ENCODE measurements around the gene SH3PXD2A.

The SH3PXD2A gene

GRCh38 chr10:103706762-103707161 lies 148.6 kb downstream of the SH3PXD2A start:
- Histone ChIP-seq H3K36me3 (ENCODE audit: control insufficient read depth in 2 of 2, insufficient read depth in 1 of 2, low read length in 2 of 2) (no peaks in the 10 kb centered on the region), H3K4me1 (ENCODE audit: control insufficient read depth, insufficient read depth, low read length) (no peaks in the 10 kb centered on the region), H3K4me3 (ENCODE audit: low read depth, low read length) (no peak overlapping the region), H3K9me3 (ENCODE audit: control insufficient read depth, insufficient read depth, low read depth, low read length) (no peaks in the 10 kb centered on the region), H3K27ac (ENCODE audit: extremely low read depth, low read depth, low read length) (no peak overlapping the region)
- ChIA-PET POLR2A (no interaction called here), CTCF (interaction anchor here (0.7 to 11.8 kb wide), 3 partner anchors 9 to 179 kb away, joined by 4 to 151 read pairs (median 4); no protein-coding TSS in a partner anchor)
- TF ChIP-seq ZBTB21 (tag by site-specific recombination; IDR thresholded peaks at IDR 0.05) (0 out of 2 replicates have a peak, but pooled peaks have one; percentile 19), ZNF2 (tag by site-specific recombination; IDR thresholded peaks at IDR 0.05) (no peak), ZNF184 (tag by site-specific recombination; IDR thresholded peaks at IDR 0.05) (no peak), IKZF3 (tag by site-specific recombination; IDR thresholded peaks at IDR 0.05) (no peak), ZNF580 (tag by site-specific recombination; IDR thresholded peaks at IDR 0.05) (no peak), ZNF629 (tag by site-specific recombination; IDR thresholded peaks at IDR 0.05) (0 out of 2 replicates have a peak, but pooled peaks have one; percentile 26)
- TF ChIP-seq, protein P1, sequence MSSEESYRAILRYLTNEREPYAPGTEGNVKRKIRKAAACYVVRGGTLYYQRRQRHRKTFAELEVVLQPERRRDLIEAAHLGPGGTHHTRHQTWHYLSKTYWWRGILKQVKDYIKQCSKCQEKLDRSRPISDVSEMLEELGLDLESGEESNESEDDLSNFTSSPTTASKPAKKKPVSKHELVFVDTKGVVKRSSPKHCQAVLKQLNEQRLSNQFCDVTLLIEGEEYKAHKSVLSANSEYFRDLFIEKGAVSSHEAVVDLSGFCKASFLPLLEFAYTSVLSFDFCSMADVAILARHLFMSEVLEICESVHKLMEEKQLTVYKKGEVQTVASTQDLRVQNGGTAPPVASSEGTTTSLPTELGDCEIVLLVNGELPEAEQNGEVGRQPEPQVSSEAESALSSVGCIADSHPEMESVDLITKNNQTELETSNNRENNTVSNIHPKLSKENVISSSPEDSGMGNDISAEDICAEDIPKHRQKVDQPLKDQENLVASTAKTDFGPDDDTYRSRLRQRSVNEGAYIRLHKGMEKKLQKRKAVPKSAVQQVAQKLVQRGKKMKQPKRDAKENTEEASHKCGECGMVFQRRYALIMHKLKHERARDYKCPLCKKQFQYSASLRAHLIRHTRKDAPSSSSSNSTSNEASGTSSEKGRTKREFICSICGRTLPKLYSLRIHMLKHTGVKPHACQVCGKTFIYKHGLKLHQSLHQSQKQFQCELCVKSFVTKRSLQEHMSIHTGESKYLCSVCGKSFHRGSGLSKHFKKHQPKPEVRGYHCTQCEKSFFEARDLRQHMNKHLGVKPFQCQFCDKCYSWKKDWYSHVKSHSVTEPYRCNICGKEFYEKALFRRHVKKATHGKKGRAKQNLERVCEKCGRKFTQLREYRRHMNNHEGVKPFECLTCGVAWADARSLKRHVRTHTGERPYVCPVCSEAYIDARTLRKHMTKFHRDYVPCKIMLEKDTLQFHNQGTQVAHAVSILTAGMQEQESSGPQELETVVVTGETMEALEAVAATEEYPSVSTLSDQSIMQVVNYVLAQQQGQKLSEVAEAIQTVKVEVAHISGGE (tag by site-specific recombination; conservative IDR thresholded peaks at IDR 0.05; ENCODE audit: low read depth), result no peak

- CTCF ChIA-PET, result interaction anchor here (0.7 to 11.8 kb wide), 3 partner anchors 9 to 180 kb away, joined by 4 to 151 read pairs (median 4); no protein-coding TSS in a partner anchor
These were observed 149.3 kb downstream of the SH3PXD2A start for GRCh38 chr10:103706047-103706446.

DNA sequence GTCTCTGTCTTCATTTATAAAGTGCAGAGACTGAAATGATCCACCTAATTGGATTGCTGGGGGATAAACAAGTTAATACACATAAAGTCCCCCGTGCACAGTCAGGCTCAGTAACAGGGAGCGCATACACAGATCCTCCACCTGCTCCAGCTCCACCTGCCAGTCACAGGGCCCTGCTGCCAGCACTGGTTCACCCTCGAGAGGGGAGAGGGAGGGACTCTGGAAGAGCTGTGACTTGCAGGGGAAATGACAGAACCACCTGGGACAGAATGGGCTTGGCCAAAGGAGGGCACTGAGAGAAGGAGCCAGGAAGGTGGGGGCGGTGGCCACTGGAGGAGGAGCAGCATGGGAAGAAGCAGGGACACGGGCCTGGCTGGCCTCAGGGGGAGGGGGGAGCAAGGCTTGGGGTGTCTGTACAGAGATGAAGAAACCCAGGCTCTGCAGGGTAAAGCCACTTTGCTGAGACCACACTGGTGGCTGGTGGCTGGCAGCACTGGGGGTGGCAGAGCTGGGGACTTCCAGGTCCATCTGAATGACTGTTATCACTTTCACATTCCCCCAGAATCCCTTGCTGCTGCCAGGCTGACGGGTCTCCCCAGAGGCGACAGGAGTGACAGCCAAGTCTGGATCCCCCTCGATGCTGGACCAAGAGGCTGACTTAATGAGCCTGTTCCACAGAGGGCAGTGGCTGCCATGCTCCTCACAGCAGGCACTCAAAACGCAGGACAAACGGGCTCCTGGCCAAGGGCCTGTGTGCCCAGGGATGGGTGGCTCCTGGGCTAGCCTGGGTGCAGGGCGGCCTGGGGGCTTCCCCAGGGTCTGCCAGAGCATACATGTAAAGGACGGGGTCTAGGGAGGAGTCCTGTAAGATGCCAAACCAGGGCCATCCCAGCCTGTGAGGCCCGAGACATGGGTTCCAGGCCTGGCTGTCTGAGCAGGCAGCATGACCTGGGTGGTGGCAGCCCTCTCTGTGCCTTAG lies 151.1 kb downstream of the SH3PXD2A start:
- TF ChIP-seq IKZF3 (tag by site-specific recombination; IDR thresholded peaks at IDR 0.05), result no peak
- TF ChIP-seq ZNF341 (tag by site-specific recombination; IDR thresholded peaks at IDR 0.05; ENCODE audit: low read depth), result peak; percentile 87
- TF ChIP-seq GLIS1 (tag by site-specific recombination; IDR thresholded peaks at IDR 0.05), result peak; percentile 41; the same call in 1 of the 2 replicates
- 0 out of 2 replicates have a peak, but pooled peaks have one; percentile 10 for TF ChIP-seq EGR2 (tag by site-specific recombination; IDR thresholded peaks at IDR 0.05; ENCODE audit: low read depth)
- TF ChIP-seq ZFP37 (tag by site-specific recombination; IDR thresholded peaks at IDR 0.05), result no peak
- no peak for TF ChIP-seq YY1 (tag by site-specific recombination; IDR thresholded peaks at IDR 0.05)
- TF ChIP-seq ZFHX2 (tag by site-specific recombination; conservative IDR thresholded peaks at IDR 0.05), result peak; percentile 47; the same call in 1 of the 2 replicates
- TF ChIP-seq, protein P2, sequence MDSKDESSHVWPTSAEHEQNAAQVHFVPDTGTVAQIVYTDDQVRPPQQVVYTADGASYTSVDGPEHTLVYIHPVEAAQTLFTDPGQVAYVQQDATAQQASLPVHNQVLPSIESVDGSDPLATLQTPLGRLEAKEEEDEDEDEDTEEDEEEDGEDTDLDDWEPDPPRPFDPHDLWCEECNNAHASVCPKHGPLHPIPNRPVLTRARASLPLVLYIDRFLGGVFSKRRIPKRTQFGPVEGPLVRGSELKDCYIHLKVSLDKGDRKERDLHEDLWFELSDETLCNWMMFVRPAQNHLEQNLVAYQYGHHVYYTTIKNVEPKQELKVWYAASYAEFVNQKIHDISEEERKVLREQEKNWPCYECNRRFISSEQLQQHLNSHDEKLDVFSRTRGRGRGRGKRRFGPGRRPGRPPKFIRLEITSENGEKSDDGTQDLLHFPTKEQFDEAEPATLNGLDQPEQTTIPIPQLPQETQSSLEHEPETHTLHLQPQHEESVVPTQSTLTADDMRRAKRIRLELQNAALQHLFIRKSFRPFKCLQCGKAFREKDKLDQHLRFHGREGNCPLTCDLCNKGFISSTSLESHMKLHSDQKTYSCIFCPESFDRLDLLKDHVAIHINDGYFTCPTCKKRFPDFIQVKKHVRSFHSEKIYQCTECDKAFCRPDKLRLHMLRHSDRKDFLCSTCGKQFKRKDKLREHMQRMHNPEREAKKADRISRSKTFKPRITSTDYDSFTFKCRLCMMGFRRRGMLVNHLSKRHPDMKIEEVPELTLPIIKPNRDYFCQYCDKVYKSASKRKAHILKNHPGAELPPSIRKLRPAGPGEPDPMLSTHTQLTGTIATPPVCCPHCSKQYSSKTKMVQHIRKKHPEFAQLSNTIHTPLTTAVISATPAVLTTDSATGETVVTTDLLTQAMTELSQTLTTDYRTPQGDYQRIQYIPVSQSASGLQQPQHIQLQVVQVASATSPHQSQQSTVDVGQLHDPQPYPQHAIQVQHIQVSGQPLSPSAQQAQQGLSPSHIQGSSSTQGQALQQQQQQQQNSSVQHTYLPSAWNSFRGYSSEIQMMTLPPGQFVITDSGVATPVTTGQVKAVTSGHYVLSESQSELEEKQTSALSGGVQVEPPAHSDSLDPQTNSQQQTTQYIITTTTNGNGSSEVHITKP (tag by site-specific recombination; IDR thresholded peaks at IDR 0.05), result peak; percentile 56; the same call in 1 of the 2 replicates
- ChIA-PET CTCF (interaction anchor here (0.6 to 11.8 kb wide), 4 partner anchors 7 to 182 kb away, joined by 3 to 151 read pairs (median 4); no protein-coding TSS in a partner anchor), POLR2A (interaction anchor here (0.5 to 1.2 kb wide), 2 partner anchors 9 to 157 kb away, joined by 3 read pairs; no protein-coding TSS in a partner anchor)
- no peaks in the 10 kb centered on the region for H3K9me3 ChIP-seq (ENCODE audit: control insufficient read depth, insufficient read depth, low read depth, low read length)
- no peak overlapping the region for H3K27ac ChIP-seq (ENCODE audit: extremely low read depth, low read depth, low read length)
- no peaks in the 10 kb centered on the region for H3K36me3 ChIP-seq (ENCODE audit: control insufficient read depth in 2 of 2, insufficient read depth in 1 of 2, low read length in 2 of 2)
- H3K4me3 ChIP-seq (ENCODE audit: low read depth, low read length), result no peak overlapping the region
- no peaks in the 10 kb centered on the region for H3K4me1 ChIP-seq (ENCODE audit: control insufficient read depth, insufficient read depth, low read length)

More at GRCh38 chr10:103706047-103706446, 149.3 kb downstream of the SH3PXD2A start:
- POLR2A ChIA-PET, result no interaction called here
- Histone ChIP-seq H3K4me3 (ENCODE audit: low read depth, low read length) (no peak overlapping the region), H3K4me1 (ENCODE audit: control insufficient read depth, insufficient read depth, low read length) (no peaks in the 10 kb centered on the region), H3K27ac (ENCODE audit: extremely low read depth, low read depth, low read length) (no peak overlapping the region), H3K36me3 (ENCODE audit: control insufficient read depth in 2 of 2, insufficient read depth in 1 of 2, low read length in 2 of 2) (no peaks in the 10 kb centered on the region), H3K9me3 (ENCODE audit: control insufficient read depth, insufficient read depth, low read depth, low read length) (no peaks in the 10 kb centered on the region)
- no peak for TF ChIP-seq ZNF169 (tag by site-specific recombination; IDR thresholded peaks at IDR 0.05)
